HEK293 (cell line): Measurements from ENCODE around the gene DEAF1.

Source experiments
- CTCF ChIA-PET: fragments of 350-600 bp; formaldehyde crosslinking; extraction: SDS; loops from one replicate; lab custom pipeline; 2021; ENCODE audit warnings: antibody characterized with exemption; lab: Yijun Ruan, JAX
- POLR2A ChIA-PET: fragments of 300-600 bp; formaldehyde crosslinking; extraction: SDS; loops from one replicate; lab custom pipeline; 2020; ENCODE audit warnings: antibody characterized with exemption, inconsistent platforms; lab: Yijun Ruan, JAX
- H3K27ac ChIP-seq: fragments of 200-500 bp; sonication (Bioruptor generic); 2 replicates; pipeline ENCODE4 v1.5.1; 2014; ENCODE audit warnings: low read depth, low read length, control low read depth, inconsistent platforms; ENCODE audit errors: extremely low read depth
- H3K36me3 ChIP-seq, 2 experiments: fragments of 200-500 bp in 1 of 2; sonication (Bioruptor generic) in 1 of 2; 1 replicate in 1 of 2; 2 replicates in 1 of 2; pipeline ENCODE4 v1.5.1; 2014 to 2017; ENCODE audit warnings: inconsistent platforms in 2 of 2, low read length in 2 of 2; ENCODE audit not compliant: control insufficient read depth in 2 of 2, insufficient read depth in 1 of 2
- H3K4me1 ChIP-seq: fragments of 200-500 bp; sonication (Bioruptor generic); 2 replicates; pipeline ENCODE4 v1.5.1; 2014; ENCODE audit warnings: mild to moderate bottlenecking, low read length, inconsistent platforms; ENCODE audit not compliant: control insufficient read depth, insufficient read depth
- H3K4me3 ChIP-seq: 2 replicates; pipeline ENCODE4 v1.5.1; 2011; ENCODE audit warnings: low read depth, mild to moderate bottlenecking, control low read depth, low read length, moderate library complexity
- H3K9me3 ChIP-seq: fragments of 200-500 bp; sonication (Bioruptor generic); 2 replicates; pipeline ENCODE4 v1.5.1; 2014; ENCODE audit warnings: low read depth, low read length, inconsistent platforms; ENCODE audit not compliant: control insufficient read depth, insufficient read depth
- BCL11A ChIP-seq: fragments of 450-650 bp; formaldehyde crosslinking; IDR thresholded peaks from 2 replicates; pipeline ENCODE4 v1.5.1; 2016; ENCODE audit warnings: low read depth, missing biosample characterization, missing genetic modification characterization
- PATZ1 ChIP-seq: fragments of 450-650 bp; formaldehyde crosslinking; IDR thresholded peaks from 2 replicates; pipeline ENCODE4 v1.5.1; 2016; ENCODE audit warnings: missing biosample characterization, missing genetic modification characterization
- REPIN1 ChIP-seq: fragments of 450-650 bp; formaldehyde crosslinking; IDR thresholded peaks from 2 replicates; pipeline ENCODE4 v1.5.1; 2017; ENCODE audit warnings: missing biosample characterization, missing genetic modification characterization, low read depth
- SP3 ChIP-seq: fragments of 450-650 bp; formaldehyde crosslinking; IDR thresholded peaks from 2 replicates; pipeline ENCODE4 v1.5.1; 2016; ENCODE audit warnings: missing biosample characterization, missing genetic modification characterization
- SP7 ChIP-seq: fragments of 450-650 bp; formaldehyde crosslinking; IDR thresholded peaks from 2 replicates; pipeline ENCODE4 v1.5.1; 2016; ENCODE audit warnings: missing biosample characterization, missing genetic modification characterization
- YY1 ChIP-seq: fragments of 450-650 bp; formaldehyde crosslinking; IDR thresholded peaks from 2 replicates; pipeline ENCODE4 v1.5.1; 2018; ENCODE audit warnings: missing biosample characterization, missing genetic modification characterization
- YY2 ChIP-seq: fragments of 450-650 bp; formaldehyde crosslinking; IDR thresholded peaks from 2 replicates; pipeline ENCODE4 v1.5.1; 2016; ENCODE audit warnings: missing biosample characterization, missing genetic modification characterization
- ZBTB48 ChIP-seq: fragments of 450-650 bp; formaldehyde crosslinking; IDR thresholded peaks from 2 replicates; pipeline ENCODE4 v1.5.1; 2016; ENCODE audit warnings: missing biosample characterization, missing genetic modification characterization
- ZFP41 ChIP-seq: fragments of 450-650 bp; formaldehyde crosslinking; IDR thresholded peaks from 2 replicates; pipeline ENCODE4 v1.5.1; 2016; ENCODE audit warnings: missing biosample characterization, missing genetic modification characterization, borderline replicate concordance
- ZNF138 ChIP-seq: fragments of 450-650 bp; formaldehyde crosslinking; IDR thresholded peaks from 2 replicates; pipeline ENCODE4 v1.5.1; 2016; ENCODE audit warnings: missing biosample characterization, missing genetic modification characterization, borderline replicate concordance
- ZNF24 ChIP-seq: fragments of 450-650 bp; formaldehyde crosslinking; IDR thresholded peaks from 2 replicates; pipeline ENCODE4 v1.5.1; 2016; ENCODE audit warnings: missing biosample characterization, missing genetic modification characterization
- ZNF423 ChIP-seq: fragments of 450-650 bp; formaldehyde crosslinking; IDR thresholded peaks from 2 replicates; pipeline ENCODE4 v1.5.1; 2016; ENCODE audit warnings: missing biosample characterization, missing genetic modification characterization
- ZNF513 ChIP-seq: fragments of 450-650 bp; IDR thresholded peaks from 2 replicates; pipeline ENCODE4 v1.5.1; 2018; ENCODE audit warnings: missing biosample characterization, missing genetic modification characterization
- ZNF670 ChIP-seq: fragments of 450-650 bp; formaldehyde crosslinking; IDR thresholded peaks from 2 replicates; pipeline ENCODE4 v1.5.1; 2016; ENCODE audit warnings: missing biosample characterization, missing genetic modification characterization, low read depth
- TF ChIP-seq, protein P1 (sequence below): fragments of 450-650 bp; formaldehyde crosslinking; IDR thresholded peaks from 2 replicates; pipeline ENCODE4 v1.5.1; 2016; ENCODE audit warnings: missing biosample characterization, missing genetic modification characterization, borderline replicate concordance
- TF ChIP-seq, protein P2 (sequence below): fragments of 450-650 bp; formaldehyde crosslinking; IDR thresholded peaks from 2 replicates; pipeline ENCODE4 v1.5.1; 2016; ENCODE audit warnings: missing biosample characterization, missing genetic modification characterization, borderline replicate concordance
- TF ChIP-seq, protein P3 (sequence below): IDR thresholded peaks from 2 replicates; pipeline ENCODE4 v1.6.1; 2011; ENCODE audit warnings: mild to moderate bottlenecking, low read depth, low read length, borderline replicate concordance

The DEAF1 gene

GRCh38 chr11:689625-690024, 5.4 kb downstream of the DEAF1 start:
- POLR2A ChIA-PET, result no interaction called here
- H3K9me3 ChIP-seq, result no peaks in the 10 kb centered on the region
- H3K36me3 ChIP-seq, result peaks cover 0 to 73% of the 10 kb centered on the region in 2 experiments; a peak in 2 of 3 replicates
- H3K4me3 ChIP-seq, result no peak overlapping the region
- CTCF ChIA-PET, result no interaction called here
- H3K4me1 ChIP-seq, result no peaks in the 10 kb centered on the region
- no peak overlapping the region for H3K27ac ChIP-seq
- TF ChIP-seq, protein P1, sequence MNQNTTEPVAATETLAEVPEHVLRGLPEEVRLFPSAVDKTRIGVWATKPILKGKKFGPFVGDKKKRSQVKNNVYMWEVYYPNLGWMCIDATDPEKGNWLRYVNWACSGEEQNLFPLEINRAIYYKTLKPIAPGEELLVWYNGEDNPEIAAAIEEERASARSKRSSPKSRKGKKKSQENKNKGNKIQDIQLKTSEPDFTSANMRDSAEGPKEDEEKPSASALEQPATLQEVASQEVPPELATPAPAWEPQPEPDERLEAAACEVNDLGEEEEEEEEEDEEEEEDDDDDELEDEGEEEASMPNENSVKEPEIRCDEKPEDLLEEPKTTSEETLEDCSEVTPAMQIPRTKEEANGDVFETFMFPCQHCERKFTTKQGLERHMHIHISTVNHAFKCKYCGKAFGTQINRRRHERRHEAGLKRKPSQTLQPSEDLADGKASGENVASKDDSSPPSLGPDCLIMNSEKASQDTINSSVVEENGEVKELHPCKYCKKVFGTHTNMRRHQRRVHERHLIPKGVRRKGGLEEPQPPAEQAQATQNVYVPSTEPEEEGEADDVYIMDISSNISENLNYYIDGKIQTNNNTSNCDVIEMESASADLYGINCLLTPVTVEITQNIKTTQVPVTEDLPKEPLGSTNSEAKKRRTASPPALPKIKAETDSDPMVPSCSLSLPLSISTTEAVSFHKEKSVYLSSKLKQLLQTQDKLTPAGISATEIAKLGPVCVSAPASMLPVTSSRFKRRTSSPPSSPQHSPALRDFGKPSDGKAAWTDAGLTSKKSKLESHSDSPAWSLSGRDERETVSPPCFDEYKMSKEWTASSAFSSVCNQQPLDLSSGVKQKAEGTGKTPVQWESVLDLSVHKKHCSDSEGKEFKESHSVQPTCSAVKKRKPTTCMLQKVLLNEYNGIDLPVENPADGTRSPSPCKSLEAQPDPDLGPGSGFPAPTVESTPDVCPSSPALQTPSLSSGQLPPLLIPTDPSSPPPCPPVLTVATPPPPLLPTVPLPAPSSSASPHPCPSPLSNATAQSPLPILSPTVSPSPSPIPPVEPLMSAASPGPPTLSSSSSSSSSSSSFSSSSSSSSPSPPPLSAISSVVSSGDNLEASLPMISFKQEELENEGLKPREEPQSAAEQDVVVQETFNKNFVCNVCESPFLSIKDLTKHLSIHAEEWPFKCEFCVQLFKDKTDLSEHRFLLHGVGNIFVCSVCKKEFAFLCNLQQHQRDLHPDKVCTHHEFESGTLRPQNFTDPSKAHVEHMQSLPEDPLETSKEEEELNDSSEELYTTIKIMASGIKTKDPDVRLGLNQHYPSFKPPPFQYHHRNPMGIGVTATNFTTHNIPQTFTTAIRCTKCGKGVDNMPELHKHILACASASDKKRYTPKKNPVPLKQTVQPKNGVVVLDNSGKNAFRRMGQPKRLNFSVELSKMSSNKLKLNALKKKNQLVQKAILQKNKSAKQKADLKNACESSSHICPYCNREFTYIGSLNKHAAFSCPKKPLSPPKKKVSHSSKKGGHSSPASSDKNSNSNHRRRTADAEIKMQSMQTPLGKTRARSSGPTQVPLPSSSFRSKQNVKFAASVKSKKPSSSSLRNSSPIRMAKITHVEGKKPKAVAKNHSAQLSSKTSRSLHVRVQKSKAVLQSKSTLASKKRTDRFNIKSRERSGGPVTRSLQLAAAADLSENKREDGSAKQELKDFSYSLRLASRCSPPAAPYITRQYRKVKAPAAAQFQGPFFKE (tag by site-specific recombination), result no peak
- TF ChIP-seq SP7 (tag by site-specific recombination), result no peak
- TF ChIP-seq ZBTB48 (tag by site-specific recombination), result no peak
- no peak for TF ChIP-seq REPIN1 (tag by site-specific recombination)
- TF ChIP-seq, protein P2, sequence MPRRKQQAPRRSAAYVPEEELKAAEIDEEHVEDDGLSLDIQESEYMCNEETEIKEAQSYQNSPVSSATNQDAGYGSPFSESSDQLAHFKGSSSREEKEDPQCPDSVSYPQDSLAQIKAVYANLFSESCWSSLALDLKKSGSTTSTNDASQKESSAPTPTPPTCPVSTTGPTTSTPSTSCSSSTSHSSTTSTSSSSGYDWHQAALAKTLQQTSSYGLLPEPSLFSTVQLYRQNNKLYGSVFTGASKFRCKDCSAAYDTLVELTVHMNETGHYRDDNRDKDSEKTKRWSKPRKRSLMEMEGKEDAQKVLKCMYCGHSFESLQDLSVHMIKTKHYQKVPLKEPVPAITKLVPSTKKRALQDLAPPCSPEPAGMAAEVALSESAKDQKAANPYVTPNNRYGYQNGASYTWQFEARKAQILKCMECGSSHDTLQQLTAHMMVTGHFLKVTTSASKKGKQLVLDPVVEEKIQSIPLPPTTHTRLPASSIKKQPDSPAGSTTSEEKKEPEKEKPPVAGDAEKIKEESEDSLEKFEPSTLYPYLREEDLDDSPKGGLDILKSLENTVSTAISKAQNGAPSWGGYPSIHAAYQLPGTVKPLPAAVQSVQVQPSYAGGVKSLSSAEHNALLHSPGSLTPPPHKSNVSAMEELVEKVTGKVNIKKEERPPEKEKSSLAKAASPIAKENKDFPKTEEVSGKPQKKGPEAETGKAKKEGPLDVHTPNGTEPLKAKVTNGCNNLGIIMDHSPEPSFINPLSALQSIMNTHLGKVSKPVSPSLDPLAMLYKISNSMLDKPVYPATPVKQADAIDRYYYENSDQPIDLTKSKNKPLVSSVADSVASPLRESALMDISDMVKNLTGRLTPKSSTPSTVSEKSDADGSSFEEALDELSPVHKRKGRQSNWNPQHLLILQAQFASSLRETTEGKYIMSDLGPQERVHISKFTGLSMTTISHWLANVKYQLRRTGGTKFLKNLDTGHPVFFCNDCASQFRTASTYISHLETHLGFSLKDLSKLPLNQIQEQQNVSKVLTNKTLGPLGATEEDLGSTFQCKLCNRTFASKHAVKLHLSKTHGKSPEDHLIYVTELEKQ (tag by site-specific recombination), result no peak
- no peak for TF ChIP-seq ZNF138 (tag by site-specific recombination)
- TF ChIP-seq ZFP41, result no peak
- no peak for TF ChIP-seq YY2
- TF ChIP-seq SP3, result no peak
- TF ChIP-seq ZNF670, result no peak
- TF ChIP-seq ZNF24 (tag by site-specific recombination), result no peak
- no peak for TF ChIP-seq YY1 (tag by site-specific recombination)
- TF ChIP-seq PATZ1, result no peak
- no peak for TF ChIP-seq ZNF513 (tag by site-specific recombination)
- no peak for TF ChIP-seq BCL11A (tag by site-specific recombination)
- TF ChIP-seq ZNF423 (tag by site-specific recombination), result no peak
- TF ChIP-seq, protein P3, sequence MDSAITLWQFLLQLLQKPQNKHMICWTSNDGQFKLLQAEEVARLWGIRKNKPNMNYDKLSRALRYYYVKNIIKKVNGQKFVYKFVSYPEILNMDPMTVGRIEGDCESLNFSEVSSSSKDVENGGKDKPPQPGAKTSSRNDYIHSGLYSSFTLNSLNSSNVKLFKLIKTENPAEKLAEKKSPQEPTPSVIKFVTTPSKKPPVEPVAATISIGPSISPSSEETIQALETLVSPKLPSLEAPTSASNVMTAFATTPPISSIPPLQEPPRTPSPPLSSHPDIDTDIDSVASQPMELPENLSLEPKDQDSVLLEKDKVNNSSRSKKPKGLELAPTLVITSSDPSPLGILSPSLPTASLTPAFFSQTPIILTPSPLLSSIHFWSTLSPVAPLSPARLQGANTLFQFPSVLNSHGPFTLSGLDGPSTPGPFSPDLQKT, result no peak
- TF ChIP-seq, all 188 proteins: peak for 0
